ENCODE measurements around the gene BZW1. TPM values are rescaled to one million over a fixed set of nuclear protein-coding genes. Genes with fewer than 3 reads are reported as not detected.

Gene BZW1
- total RNA-seq (92.9 and 159 TPM in 2 replicates), polyA plus RNA-seq (133 and 159 TPM in 2 replicates)

DNA sequence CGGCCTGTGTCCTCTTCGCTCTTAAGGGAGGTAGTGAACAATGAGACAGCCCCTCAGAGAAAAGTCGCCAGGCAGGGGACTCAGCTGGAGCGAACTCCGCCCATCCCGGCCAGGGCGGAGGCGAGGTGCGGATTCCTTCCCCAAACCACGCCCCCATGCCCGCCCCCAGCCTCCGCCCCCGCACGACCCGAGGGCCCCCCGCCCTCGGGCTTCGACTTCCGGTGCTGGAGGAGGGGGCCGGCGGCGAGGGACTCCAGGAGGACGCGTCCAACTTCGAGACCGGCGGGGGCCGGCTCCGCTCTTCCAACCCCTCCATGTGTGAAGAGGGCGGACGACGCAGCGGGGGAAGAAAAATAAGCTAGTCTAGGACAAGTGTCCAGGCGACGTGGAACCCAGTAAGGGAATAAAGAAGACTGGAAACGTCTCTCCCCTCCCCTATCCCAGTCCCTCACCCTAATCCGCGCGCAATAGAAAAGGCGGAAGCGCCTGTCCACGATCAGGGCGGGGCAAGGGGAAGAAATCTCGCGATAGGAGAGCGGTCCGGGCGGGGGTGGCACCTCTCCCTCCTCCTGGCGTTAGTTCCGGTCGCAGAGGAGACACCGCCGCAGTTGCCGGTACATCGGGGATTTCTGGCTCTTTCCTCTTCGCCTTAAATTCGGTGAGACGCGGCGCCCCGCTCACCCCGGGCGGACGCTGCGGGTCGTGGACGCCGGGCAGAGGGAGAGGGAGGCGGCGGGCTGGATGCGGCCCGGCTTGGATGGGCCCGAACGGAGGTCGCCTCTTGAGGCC is at the start of gene BZW1:
BZW1 (plus strand) TSS at position 578 of the 789 bp plus-strand sequence. CDS start 1,308 bp downstream, outside the sequence.
- H3K4me1 ChIP-seq (ENCODE audit: low read depth) = peaks cover 23% of the 10 kb centered on the region
- no peaks in the 10 kb centered on the region for H3K27me3 ChIP-seq
- H3K9me3 ChIP-seq (ENCODE audit: low read depth) = no peaks in the 10 kb centered on the region
- peak; percentile 98 for DNase-seq (ENCODE audit: low read depth in 1 of 2, low spot score in 1 of 2)
- H3K27ac ChIP-seq = peak within 1 kb of the TSS; percentile 97
- H3K4me3 ChIP-seq = peak within 1 kb of the TSS; percentile 94
- TF ChIP-seq, protein P1, sequence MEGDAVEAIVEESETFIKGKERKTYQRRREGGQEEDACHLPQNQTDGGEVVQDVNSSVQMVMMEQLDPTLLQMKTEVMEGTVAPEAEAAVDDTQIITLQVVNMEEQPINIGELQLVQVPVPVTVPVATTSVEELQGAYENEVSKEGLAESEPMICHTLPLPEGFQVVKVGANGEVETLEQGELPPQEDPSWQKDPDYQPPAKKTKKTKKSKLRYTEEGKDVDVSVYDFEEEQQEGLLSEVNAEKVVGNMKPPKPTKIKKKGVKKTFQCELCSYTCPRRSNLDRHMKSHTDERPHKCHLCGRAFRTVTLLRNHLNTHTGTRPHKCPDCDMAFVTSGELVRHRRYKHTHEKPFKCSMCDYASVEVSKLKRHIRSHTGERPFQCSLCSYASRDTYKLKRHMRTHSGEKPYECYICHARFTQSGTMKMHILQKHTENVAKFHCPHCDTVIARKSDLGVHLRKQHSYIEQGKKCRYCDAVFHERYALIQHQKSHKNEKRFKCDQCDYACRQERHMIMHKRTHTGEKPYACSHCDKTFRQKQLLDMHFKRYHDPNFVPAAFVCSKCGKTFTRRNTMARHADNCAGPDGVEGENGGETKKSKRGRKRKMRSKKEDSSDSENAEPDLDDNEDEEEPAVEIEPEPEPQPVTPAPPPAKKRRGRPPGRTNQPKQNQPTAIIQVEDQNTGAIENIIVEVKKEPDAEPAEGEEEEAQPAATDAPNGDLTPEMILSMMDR (IDR thresholded peaks at IDR 0.05; ENCODE audit: low read depth, low read length) = no peak
- peaks cover 31% of the 10 kb centered on the region for H3K36me3 ChIP-seq

DNA sequence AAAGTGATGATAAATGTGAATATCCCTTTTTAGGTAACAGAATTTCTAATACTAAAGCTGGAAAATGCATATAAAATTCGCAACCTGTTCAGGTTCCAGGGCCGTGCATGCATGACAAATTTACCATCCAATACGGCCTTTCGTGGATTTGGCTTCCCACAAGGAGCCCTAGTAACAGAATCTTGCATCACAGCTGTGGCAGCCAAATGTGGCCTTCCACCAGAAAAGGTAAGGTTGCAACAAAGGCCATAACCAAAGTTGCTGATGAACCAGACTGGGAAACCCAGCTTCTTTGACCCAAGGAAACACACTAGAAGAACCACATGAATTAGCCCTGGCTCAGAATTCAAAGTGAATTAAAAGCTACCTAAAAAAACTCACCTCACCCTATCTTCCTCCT is 49.6 kb upstream of the BZW1 start:
- H3K36me3 ChIP-seq = no peaks in the 10 kb centered on the region
- H3K4me3 ChIP-seq = no peak overlapping the region
- H3K4me1 ChIP-seq (ENCODE audit: low read depth) = no peaks in the 10 kb centered on the region
- TF ChIP-seq, protein P1 (IDR thresholded peaks at IDR 0.05; ENCODE audit: low read depth, low read length) = no peak
- no peaks in the 10 kb centered on the region for H3K27me3 ChIP-seq
- no peaks in the 10 kb centered on the region for H3K9me3 ChIP-seq (ENCODE audit: low read depth)
- DNase-seq (ENCODE audit: low read depth in 1 of 2, low spot score in 1 of 2) = no peak
- H3K27ac ChIP-seq = no peak overlapping the region

DNA sequence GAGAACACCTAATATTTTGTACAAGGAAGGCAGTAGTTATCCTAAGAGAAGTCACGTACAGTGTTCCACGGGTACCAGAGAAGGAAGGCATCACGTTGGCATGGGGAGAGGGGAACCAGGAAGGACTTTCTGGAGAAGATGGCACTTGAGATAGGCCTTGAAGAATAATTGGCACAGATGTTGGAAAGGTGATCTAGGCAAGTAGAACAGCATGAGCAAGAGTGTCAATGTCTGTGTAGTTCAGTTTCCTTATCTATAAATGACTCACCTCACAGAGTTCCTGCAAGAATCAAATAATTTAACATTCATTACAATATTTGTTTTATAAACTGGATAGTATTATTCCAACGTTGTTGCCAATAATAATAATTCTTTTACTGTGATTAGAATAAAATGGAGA is 48.3 kb upstream of the BZW1 start:
- TF ChIP-seq, protein P1 (IDR thresholded peaks at IDR 0.05; ENCODE audit: low read depth, low read length) = no peak
- Histone ChIP-seq H3K36me3 (no peaks in the 10 kb centered on the region), H3K4me1 (ENCODE audit: low read depth) (no peaks in the 10 kb centered on the region), H3K4me3 (no peak overlapping the region), H3K9me3 (ENCODE audit: low read depth) (no peaks in the 10 kb centered on the region), H3K27me3 (no peaks in the 10 kb centered on the region), H3K27ac (no peak overlapping the region)
- no peak for DNase-seq (ENCODE audit: low read depth in 1 of 2, low spot score in 1 of 2)

DNA sequence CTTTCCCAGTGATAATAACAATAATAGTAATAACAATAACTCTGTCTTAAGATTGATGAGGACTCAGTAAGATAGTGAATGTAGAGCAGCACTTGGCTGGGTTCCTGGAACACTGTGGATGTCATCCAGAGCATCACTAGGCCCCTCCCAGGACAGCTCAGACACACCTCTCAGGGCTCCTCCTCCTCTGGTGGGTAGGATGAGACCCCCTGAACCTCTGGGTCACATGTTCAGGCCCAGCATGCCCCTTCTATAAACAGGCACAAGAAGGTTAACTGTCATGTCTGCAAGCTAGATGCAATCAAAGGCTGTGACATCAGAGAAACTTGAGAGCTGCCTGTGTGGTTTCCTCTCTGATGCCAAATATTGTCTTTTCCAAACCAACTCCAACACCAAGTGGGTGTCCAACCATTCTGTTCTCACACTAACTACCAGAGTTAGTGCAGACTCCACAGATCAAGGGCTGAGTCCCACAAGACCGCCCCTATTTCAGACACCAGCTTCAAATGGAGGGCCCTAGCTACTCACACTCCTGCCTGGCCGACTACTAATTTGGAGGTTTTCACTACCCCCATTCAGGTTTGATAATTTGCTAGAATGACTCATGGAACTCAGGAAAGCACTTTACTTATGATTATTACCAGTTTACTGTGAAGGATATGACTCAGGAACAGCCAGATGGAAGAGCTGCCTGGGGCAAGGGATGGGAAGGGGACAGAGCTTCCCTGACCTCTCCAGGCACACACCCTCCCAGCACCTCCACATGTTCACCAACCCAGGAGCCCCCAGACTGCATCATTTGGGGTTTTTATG is 46.4 kb upstream of the BZW1 start:
- TF ChIP-seq, protein P1 (IDR thresholded peaks at IDR 0.05; ENCODE audit: low read depth, low read length) = no peak
- DNase-seq (ENCODE audit: low read depth in 1 of 2, low spot score in 1 of 2) = peak in 1 of 2 donors; percentile 88
- Histone ChIP-seq H3K4me1 (ENCODE audit: low read depth) (no peaks in the 10 kb centered on the region), H3K27me3 (no peaks in the 10 kb centered on the region), H3K27ac (no peak overlapping the region), H3K4me3 (no peak overlapping the region), H3K36me3 (no peaks in the 10 kb centered on the region), H3K9me3 (ENCODE audit: low read depth) (no peaks in the 10 kb centered on the region)

DNA sequence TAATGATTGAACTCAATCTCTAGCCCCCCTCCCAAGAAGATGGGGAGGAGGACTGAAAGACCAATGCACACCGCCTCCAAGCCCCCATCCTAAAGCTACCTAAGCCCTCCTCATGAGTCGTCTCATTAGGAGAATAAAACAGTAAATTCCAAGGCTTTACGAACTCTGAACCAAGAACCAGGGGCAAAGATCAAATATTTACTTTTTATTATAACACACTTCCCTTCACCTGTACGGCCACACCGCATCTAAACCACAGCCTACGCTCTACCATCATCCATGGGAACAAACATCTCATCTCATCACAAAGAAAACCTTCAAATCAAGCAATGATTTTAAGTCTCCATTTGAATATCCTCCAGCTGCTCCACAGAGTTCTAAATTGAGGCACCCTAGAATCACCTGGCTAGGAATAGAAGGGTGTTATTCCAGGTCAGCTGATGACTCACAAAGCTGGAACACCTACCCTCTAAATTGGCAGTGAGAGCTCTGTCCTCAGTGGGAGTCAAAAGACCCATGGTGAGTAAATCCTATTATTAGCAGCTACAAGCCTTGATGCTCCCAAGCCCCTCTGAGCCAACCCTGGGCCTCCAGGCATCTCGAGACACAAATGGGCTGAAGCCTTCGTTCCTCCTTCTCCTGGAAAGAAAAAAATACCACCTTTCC is 45.6 kb upstream of the BZW1 start:
- no peak overlapping the region for H3K4me3 ChIP-seq
- TF ChIP-seq, protein P1 (IDR thresholded peaks at IDR 0.05; ENCODE audit: low read depth, low read length) = no peak
- no peaks in the 10 kb centered on the region for H3K36me3 ChIP-seq
- no peak for DNase-seq (ENCODE audit: low read depth in 1 of 2, low spot score in 1 of 2)
- no peaks in the 10 kb centered on the region for H3K27me3 ChIP-seq
- no peak overlapping the region for H3K27ac ChIP-seq
- no peaks in the 10 kb centered on the region for H3K4me1 ChIP-seq (ENCODE audit: low read depth)
- H3K9me3 ChIP-seq (ENCODE audit: low read depth) = no peaks in the 10 kb centered on the region

All from cardiac muscle cell (in vitro differentiated cells and primary cell).